NCI-H345 (cell line): ENCODE data around the gene SCNN1B.
"Not testable (repeated sequence)": the region's sequence is repeated elsewhere in the genome, so short reads cannot be mapped to it uniquely, and the experiment has no call there.

Source experiments
- DNase-seq: peaks from one replicate; lab custom pipeline; 2025; lab: John Stamatoyannopoulos, UW

SCNN1B gene

GRCh38 chr16:23381702-23382101 lies 79.6 kb downstream of the SCNN1B start:
- DNase-seq = not testable (repeated sequence)

- DNase-seq = no peak
These were observed 80.2 kb downstream of the SCNN1B start for GRCh38 chr16:23382279-23382678.

- no peak for DNase-seq
These were observed 81.8 kb downstream of the SCNN1B start for GRCh38 chr16:23383881-23384280.

- peak; percentile 18 for DNase-seq
These were observed 82.8 kb downstream of the SCNN1B start for GRCh38 chr16:23384878-23385277.

- no peak for DNase-seq
These were observed 83.3 kb downstream of the SCNN1B start for GRCh38 chr16:23385441-23385840.

- no peak for DNase-seq
These were observed 85.6 kb downstream of the SCNN1B start for GRCh38 chr16:23387666-23388065.

- no peak for DNase-seq
These were observed 86.7 kb downstream of the SCNN1B start for GRCh38 chr16:23388786-23389185.

GRCh38 chr16:23389201-23389600 lies 87.1 kb downstream of the SCNN1B start:
- DNase-seq = no peak

GRCh38 chr16:23389936-23390335 lies 87.8 kb downstream of the SCNN1B start:
- not testable (repeated sequence) for DNase-seq

- no peak for DNase-seq
These were observed 89.5 kb downstream of the SCNN1B start for GRCh38 chr16:23391381-23392222.

GRCh38 chr16:23392223-23392600 lies 90.1 kb downstream of the SCNN1B start:
- no peak for DNase-seq

GRCh38 chr16:23394141-23394831 lies 92.2 kb downstream of the SCNN1B start:
- no peak for DNase-seq

- no peak for DNase-seq
These were observed 93.6 kb downstream of the SCNN1B start for GRCh38 chr16:23395732-23396131.

GRCh38 chr16:23397464-23397863 lies 95.4 kb downstream of the SCNN1B start:
- DNase-seq = no peak

GRCh38 chr16:23398987-23399805 lies 97.1 kb downstream of the SCNN1B start:
- no peak for DNase-seq

GRCh38 chr16:23400447-23400846 lies 98.3 kb downstream of the SCNN1B start:
- not testable (repeated sequence) for DNase-seq

GRCh38 chr16:23401139-23401538 lies 99.0 kb downstream of the SCNN1B start:
- DNase-seq = no peak

- DNase-seq = no peak
These were observed 100.0 kb downstream of the SCNN1B start for GRCh38 chr16:23402100-23402499.

- DNase-seq = no peak
These were observed 101.4 kb downstream of the SCNN1B start for GRCh38 chr16:23403547-23403946.

GRCh38 chr16:23406024-23406423 lies 103.9 kb downstream of the SCNN1B start:
- no peak for DNase-seq

GRCh38 chr16:23406546-23407240 lies 104.6 kb downstream of the SCNN1B start:
- no peak for DNase-seq
